Measurements from ENCODE around the gene RAB18.

The RAB18 gene

DNA sequence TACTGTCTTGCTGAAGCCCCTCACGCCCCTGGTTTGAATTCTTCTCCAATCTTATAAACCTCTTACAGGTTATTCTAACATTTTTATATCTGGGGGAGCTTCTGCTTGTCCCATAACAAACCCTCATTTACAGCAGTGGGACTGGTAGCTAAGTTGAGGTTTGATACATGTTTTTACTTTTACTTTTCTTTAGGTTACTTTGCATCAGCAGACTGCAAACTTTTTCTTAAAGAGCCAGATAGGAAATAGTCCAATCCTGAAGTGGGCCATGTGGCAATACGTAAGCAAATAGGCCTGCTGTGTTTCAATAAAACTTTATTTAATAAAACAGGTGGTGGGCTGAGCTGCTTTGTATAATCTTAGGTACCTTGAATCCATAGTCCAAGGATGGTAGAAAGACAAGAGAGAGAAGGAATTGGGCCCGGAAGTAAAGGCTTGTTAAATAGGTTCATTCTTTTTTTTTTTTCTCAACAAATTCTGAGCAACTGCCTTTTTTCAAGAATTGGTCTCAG, 27.3 kb downstream of the RAB18 start:
- H3K4me1 ChIP-seq (ENCODE audit: low read length) = peaks cover 8% of the 10 kb centered on the region
- H3K4me3 ChIP-seq (ENCODE audit: low read length) = no peak overlapping the region
- peaks cover 18% of the 10 kb centered on the region for H3K36me3 ChIP-seq (replicated peaks; ENCODE audit: low read depth, low read length)
- no peaks in the 10 kb centered on the region for H3K79me2 ChIP-seq (ENCODE audit: low read length)
- H4K20me1 ChIP-seq (ENCODE audit: insufficient read depth, low read length) = no peaks in the 10 kb centered on the region
- no peak overlapping the region for H3K4me2 ChIP-seq (ENCODE audit: low read length)
- TF ChIP-seq CTCF (IDR thresholded peaks at IDR 0.05; ENCODE audit: low read depth, low read length) (no peak), EZH2phosphoT487 (IDR thresholded peaks at IDR 0.05; ENCODE audit: low read depth) (no peak)
- H3K9ac ChIP-seq (ENCODE audit: low read length) = no peak overlapping the region
- no peaks in the 10 kb centered on the region for H3K27me3 ChIP-seq (ENCODE audit: low read depth, low read length)
- no peaks in the 10 kb centered on the region for H3K9me3 ChIP-seq (ENCODE audit: insufficient read depth, low read length)
- H2AFZ ChIP-seq (ENCODE audit: low read depth, low read length) = no peak overlapping the region
- H3K27ac ChIP-seq (ENCODE audit: low read length) = no peak overlapping the region

GRCh38 chr10:27534161-27534700, 30.1 kb downstream of the RAB18 start:
- Histone ChIP-seq H3K79me2 (ENCODE audit: low read length) (no peaks in the 10 kb centered on the region), H3K4me2 (ENCODE audit: low read length) (no peak overlapping the region), H3K27me3 (ENCODE audit: low read depth, low read length) (no peaks in the 10 kb centered on the region), H3K27ac (ENCODE audit: low read length) (no peak overlapping the region), H2AFZ (ENCODE audit: low read depth, low read length) (no peak overlapping the region), H4K20me1 (ENCODE audit: insufficient read depth, low read length) (no peaks in the 10 kb centered on the region), H3K36me3 (replicated peaks; ENCODE audit: low read depth, low read length) (peaks cover 18% of the 10 kb centered on the region), H3K4me3 (ENCODE audit: low read length) (no peak overlapping the region), H3K4me1 (ENCODE audit: low read length) (peaks cover 9% of the 10 kb centered on the region), H3K9ac (ENCODE audit: low read length) (no peak overlapping the region), H3K9me3 (ENCODE audit: insufficient read depth, low read length) (no peaks in the 10 kb centered on the region)
- TF ChIP-seq CTCF (IDR thresholded peaks at IDR 0.05; ENCODE audit: low read depth, low read length) (no peak), EZH2phosphoT487 (IDR thresholded peaks at IDR 0.05; ENCODE audit: low read depth) (no peak)

DNA sequence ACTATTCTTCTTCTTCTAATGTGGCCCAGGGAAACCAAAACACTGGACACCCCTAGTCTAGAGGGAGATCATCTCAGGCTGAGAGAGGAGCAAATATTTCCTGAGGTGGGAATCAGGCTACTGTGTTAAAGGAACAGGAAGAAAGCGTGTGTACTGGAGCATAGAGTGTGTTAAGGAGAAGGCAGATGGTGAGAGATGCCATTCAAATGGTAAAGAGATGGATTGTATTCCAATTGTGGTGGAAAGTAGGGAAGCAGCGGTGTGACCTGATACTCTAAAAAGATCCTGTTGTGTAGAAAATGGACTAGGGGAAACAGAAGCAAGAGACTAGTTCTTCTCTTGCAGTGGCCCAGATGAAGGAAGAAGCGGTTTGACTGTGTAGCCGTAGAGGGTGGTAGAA, 31.2 kb downstream of the RAB18 start:
- no peaks in the 10 kb centered on the region for H3K79me2 ChIP-seq (ENCODE audit: low read length)
- no peak overlapping the region for H2AFZ ChIP-seq (ENCODE audit: low read depth, low read length)
- no peaks in the 10 kb centered on the region for H3K9me3 ChIP-seq (ENCODE audit: insufficient read depth, low read length)
- H3K27ac ChIP-seq (ENCODE audit: low read length) = no peak overlapping the region
- peaks cover 18% of the 10 kb centered on the region for H3K36me3 ChIP-seq (replicated peaks; ENCODE audit: low read depth, low read length)
- no peak overlapping the region for H3K9ac ChIP-seq (ENCODE audit: low read length)
- H3K4me3 ChIP-seq (ENCODE audit: low read length) = no peak overlapping the region
- no peak for TF ChIP-seq CTCF (IDR thresholded peaks at IDR 0.05; ENCODE audit: low read depth, low read length)
- no peak for TF ChIP-seq EZH2phosphoT487 (IDR thresholded peaks at IDR 0.05; ENCODE audit: low read depth)
- H3K27me3 ChIP-seq (ENCODE audit: low read depth, low read length) = no peaks in the 10 kb centered on the region
- H3K4me1 ChIP-seq (ENCODE audit: low read length) = peaks cover 9% of the 10 kb centered on the region
- no peaks in the 10 kb centered on the region for H4K20me1 ChIP-seq (ENCODE audit: insufficient read depth, low read length)
- H3K4me2 ChIP-seq (ENCODE audit: low read length) = no peak overlapping the region

- H4K20me1 ChIP-seq (ENCODE audit: insufficient read depth, low read length) = no peaks in the 10 kb centered on the region
- TF ChIP-seq CTCF (IDR thresholded peaks at IDR 0.05; ENCODE audit: low read depth, low read length) (no peak), EZH2phosphoT487 (IDR thresholded peaks at IDR 0.05; ENCODE audit: low read depth) (no peak)
- no peak overlapping the region for H3K27ac ChIP-seq (ENCODE audit: low read length)
- H3K4me2 ChIP-seq (ENCODE audit: low read length) = no peak overlapping the region
- no peak overlapping the region for H2AFZ ChIP-seq (ENCODE audit: low read depth, low read length)
- H3K36me3 ChIP-seq (replicated peaks; ENCODE audit: low read depth, low read length) = peaks cover 18% of the 10 kb centered on the region
- H3K4me3 ChIP-seq (ENCODE audit: low read length) = no peak overlapping the region
- H3K9ac ChIP-seq (ENCODE audit: low read length) = no peak overlapping the region
- no peaks in the 10 kb centered on the region for H3K27me3 ChIP-seq (ENCODE audit: low read depth, low read length)
- H3K4me1 ChIP-seq (ENCODE audit: low read length) = peaks cover 9% of the 10 kb centered on the region
- no peaks in the 10 kb centered on the region for H3K9me3 ChIP-seq (ENCODE audit: insufficient read depth, low read length)
- H3K79me2 ChIP-seq (ENCODE audit: low read length) = no peaks in the 10 kb centered on the region
Measured at GRCh38 chr10:27536437-27536836, 32.3 kb downstream of the RAB18 start.

Measured in OCI-LY3 (cell line).